PC-3 (cell line): ENCODE results near the gene ANKRD11. TPM values are rescaled to one million over a fixed set of nuclear protein-coding genes. Genes with fewer than 3 reads are reported as not detected.

Experiments
- ATAC-seq: fragments of 200-7000 bp; cut with Tn5 transposase; 2 replicates; pipeline ENCODE4 v1.9.1; 2020; ENCODE audit warnings: mild to moderate bottlenecking, moderate library complexity
- BruUV-seq: library from RNA; stranded (reverse); fragments of 400-500 nt; replicated peaks from 2 replicates; lab custom pipeline; 2021; lab: Mats Ljungman, UMichigan
- CTCF ChIA-PET: fragments of 300-600 bp; sonication (Branson Sonifier 250); formaldehyde crosslinking; loops from one replicate; lab custom pipeline; 2022; ENCODE audit warnings: antibody characterized with exemption; lab: Charles Lee
- POLR2A ChIA-PET: fragments of 300-600 bp; sonication (Branson Sonifier 250); formaldehyde crosslinking; loops from one replicate; lab custom pipeline; 2022; ENCODE audit warnings: antibody characterized with exemption; ENCODE audit not compliant: unreplicated experiment; lab: Charles Lee
- DNase-seq: peaks from one replicate; pipeline ENCODE4 v3.0.0-alpha.2; 2015
- H2AFZ ChIP-seq: fragments of 300-600 bp; sonication (generic); 2 replicates; pipeline ENCODE4 v1.6.0; 2016; ENCODE audit warnings: antibody characterized with exemption, low read length
- H3F3A ChIP-seq: fragments of 300-600 bp; sonication (generic); one replicate; pipeline ENCODE4 v1.6.0; 2017; ENCODE audit warnings: antibody characterized with exemption, low read length, control low read depth, mild to moderate bottlenecking; ENCODE audit not compliant: unreplicated experiment
- H3K27ac ChIP-seq: fragments of 300-600 bp; sonication (generic); 2 replicates; pipeline ENCODE4 v1.5.1; 2016; ENCODE audit warnings: mild to moderate bottlenecking, low read length
- H3K27me3 ChIP-seq: fragments of 300-600 bp; sonication (generic); 2 replicates; pipeline ENCODE4 v1.6.1; 2016; ENCODE audit warnings: low read length, mixed read lengths
- H3K36me3 ChIP-seq: fragments of 300-600 bp; sonication (generic); 2 replicates; pipeline ENCODE4 v1.6.1; 2016; ENCODE audit warnings: low read depth, mixed run types, low read length, mixed read lengths
- H3K4me1 ChIP-seq: fragments of 300-600 bp; sonication (generic); 2 replicates; pipeline ENCODE4 v1.5.1; 2016; ENCODE audit warnings: low read length; ENCODE audit not compliant: insufficient read depth
- H3K4me2 ChIP-seq: fragments of 300-600 bp; sonication (generic); 2 replicates; pipeline ENCODE4 v1.6.0; 2016; ENCODE audit warnings: low read length
- H3K4me3 ChIP-seq: fragments of 300-600 bp; sonication (generic); 2 replicates; pipeline ENCODE4 v1.5.1; 2016; ENCODE audit warnings: mild to moderate bottlenecking, low read length, mixed read lengths
- H3K79me2 ChIP-seq: fragments of 300-600 bp; sonication (generic); 2 replicates; pipeline ENCODE4 v1.6.1; 2017; ENCODE audit warnings: low read length, mixed read lengths
- H3K9ac ChIP-seq: fragments of 300-600 bp; sonication (generic); 2 replicates; pipeline ENCODE4 v1.6.0; 2016; ENCODE audit warnings: mild to moderate bottlenecking, low read length
- H3K9me2 ChIP-seq: fragments of 300-600 bp; sonication (generic); replicated peaks from 2 replicates; pipeline ENCODE4 v1.6.1; 2016; ENCODE audit warnings: mixed run types, low read length, mixed read lengths
- H3K9me3 ChIP-seq: fragments of 300-600 bp; sonication (generic); 2 replicates; pipeline ENCODE4 v1.6.1; 2016; ENCODE audit warnings: low read length, mixed read lengths
- H4K20me1 ChIP-seq: fragments of 300-600 bp; sonication (generic); 2 replicates; pipeline ENCODE4 v1.6.1; 2016; ENCODE audit warnings: low read length, mixed read lengths
- EZH2 ChIP-seq: fragments of 300-600 bp; sonication (generic); IDR thresholded peaks from one replicate; pipeline ENCODE4 v1.6.1; 2017; ENCODE audit warnings: antibody characterized with exemption, mild to moderate bottlenecking, low read length; ENCODE audit not compliant: unreplicated experiment
- EZH2phosphoT487 ChIP-seq: fragments of 300-600 bp; sonication (generic); IDR thresholded peaks from 2 replicates; pipeline ENCODE4 v1.6.1; 2018; ENCODE audit warnings: mild to moderate bottlenecking, antibody characterized with exemption, low read length, borderline replicate concordance
- intact Hi-C: fragments of 100-400 bp; cut with micrococcal nuclease; formaldehyde crosslinking; loops from 2 replicates; pipeline ENCODE4 v1.9.0; 2023
- total RNA-seq: library from RNA; depleted of rRNA; stranded (reverse); fragments of >200 nt; gene quantifications from 2 replicates; pipeline ENCODE4 v1.2.3, GENCODE V29; 2014
- TF ChIP-seq, protein P1 (sequence below): fragments of 300-600 bp; sonication (generic); conservative IDR thresholded peaks from 2 replicates; pipeline ENCODE4 v1.5.1; 2017; ENCODE audit warnings: antibody characterized with exemption, low read depth, mild to moderate bottlenecking, low read length

The ANKRD11 gene
- total RNA-seq, 1 experiment from 2014 or later: 65.0 TPM

DNA sequence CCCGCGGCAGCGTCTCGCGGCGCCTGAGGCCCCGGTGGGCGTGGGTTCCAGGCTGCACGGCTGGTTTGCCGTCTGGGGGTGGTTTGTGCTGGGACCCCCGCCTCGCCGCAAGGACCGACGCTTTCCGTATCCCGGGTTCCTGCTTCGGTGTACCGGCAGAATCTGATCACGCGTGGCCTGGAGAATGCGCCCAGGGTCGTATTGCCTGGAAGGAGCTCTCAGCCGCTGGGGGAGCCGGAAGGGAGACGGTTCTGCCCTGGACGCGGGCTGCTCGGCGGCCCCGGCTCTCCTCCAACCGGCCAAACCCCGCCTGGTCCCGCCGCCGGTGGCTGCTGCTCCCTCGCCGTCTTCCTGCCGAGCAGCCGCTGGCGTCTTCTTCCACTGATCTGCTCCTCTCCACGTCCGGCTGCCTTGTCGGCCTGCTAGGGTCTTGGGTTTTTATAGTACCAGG lies 233.1 kb downstream of the ANKRD11 start:
- Histone ChIP-seq H3K4me1 (peaks cover 14% of the 10 kb centered on the region), H3K4me3 (peak overlapping the region; percentile 70), H3K9me2 (no peaks in the 10 kb centered on the region), H3K27ac (peak overlapping the region; percentile 52), H3K9ac (peak overlapping the region; percentile 73), H3K27me3 (no peaks in the 10 kb centered on the region), H4K20me1 (no peaks in the 10 kb centered on the region), H3K9me3 (no peaks in the 10 kb centered on the region), H3K4me2 (peak overlapping the region; percentile 95), H3K36me3 (no peaks in the 10 kb centered on the region), H3K79me2 (peaks cover 9% of the 10 kb centered on the region; the same call in 1 of the 2 replicates), H2AFZ (peak overlapping the region; percentile 95), H3F3A (no peaks in the 10 kb centered on the region)
- no TSS peak for BruUV-seq
- TF ChIP-seq EZH2phosphoT487 (no peak), EZH2 (no peak)
- TF ChIP-seq, protein P1, sequence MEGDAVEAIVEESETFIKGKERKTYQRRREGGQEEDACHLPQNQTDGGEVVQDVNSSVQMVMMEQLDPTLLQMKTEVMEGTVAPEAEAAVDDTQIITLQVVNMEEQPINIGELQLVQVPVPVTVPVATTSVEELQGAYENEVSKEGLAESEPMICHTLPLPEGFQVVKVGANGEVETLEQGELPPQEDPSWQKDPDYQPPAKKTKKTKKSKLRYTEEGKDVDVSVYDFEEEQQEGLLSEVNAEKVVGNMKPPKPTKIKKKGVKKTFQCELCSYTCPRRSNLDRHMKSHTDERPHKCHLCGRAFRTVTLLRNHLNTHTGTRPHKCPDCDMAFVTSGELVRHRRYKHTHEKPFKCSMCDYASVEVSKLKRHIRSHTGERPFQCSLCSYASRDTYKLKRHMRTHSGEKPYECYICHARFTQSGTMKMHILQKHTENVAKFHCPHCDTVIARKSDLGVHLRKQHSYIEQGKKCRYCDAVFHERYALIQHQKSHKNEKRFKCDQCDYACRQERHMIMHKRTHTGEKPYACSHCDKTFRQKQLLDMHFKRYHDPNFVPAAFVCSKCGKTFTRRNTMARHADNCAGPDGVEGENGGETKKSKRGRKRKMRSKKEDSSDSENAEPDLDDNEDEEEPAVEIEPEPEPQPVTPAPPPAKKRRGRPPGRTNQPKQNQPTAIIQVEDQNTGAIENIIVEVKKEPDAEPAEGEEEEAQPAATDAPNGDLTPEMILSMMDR: no peak
- DNase-seq (peak; percentile 16), ATAC-seq (peak; percentile 65)
- ChIA-PET POLR2A (no interaction called here), CTCF (interaction anchor here (0.6 kb wide), 1 partner anchor 10 kb away, joined by 4 read pairs; no protein-coding TSS in a partner anchor)
- intact Hi-C loops: no loop called here

GRCh38 chr16:89256651-89257254 lies 233.6 kb downstream of the ANKRD11 start:
- H4K20me1 ChIP-seq: no peaks in the 10 kb centered on the region
- peak overlapping the region; percentile 73 for H3K9ac ChIP-seq
- H3K4me1 ChIP-seq: peaks cover 14% of the 10 kb centered on the region
- BruUV-seq: TSS peak; percentile 57
- H3K4me2 ChIP-seq: peak overlapping the region; percentile 95
- ATAC-seq (peak; percentile 90), DNase-seq (peak; percentile 81)
- peak overlapping the region; percentile 52 for H3K27ac ChIP-seq
- no peaks in the 10 kb centered on the region for H3K27me3 ChIP-seq
- H3K9me3 ChIP-seq: no peaks in the 10 kb centered on the region
- no peaks in the 10 kb centered on the region for H3K36me3 ChIP-seq
- H3K9me2 ChIP-seq: no peaks in the 10 kb centered on the region
- TF ChIP-seq EZH2 (no peak), EZH2phosphoT487 (no peak)
- TF ChIP-seq, protein P1: no peak
- POLR2A ChIA-PET: no interaction called here
- peak overlapping the region; percentile 70 for H3K4me3 ChIP-seq
- intact Hi-C loops: no loop called here
- H3K79me2 ChIP-seq: peaks cover 9% of the 10 kb centered on the region; the same call in 1 of the 2 replicates
- CTCF ChIA-PET: no interaction called here
- no peaks in the 10 kb centered on the region for H3F3A ChIP-seq
- H2AFZ ChIP-seq: peak overlapping the region; percentile 95
